Hindlimb muscle (tissue), 1 donor: ENCODE data around the gene CCP110. TPM values are rescaled to one million over a fixed set of nuclear protein-coding genes. Genes with fewer than 3 reads are reported as not detected.
"Not testable (repeated sequence)": the region's sequence is repeated elsewhere in the genome, so short reads cannot be mapped to it uniquely, and the experiment has no call there.

Experiments
- DNase-seq: peaks from one replicate; pipeline ENCODE4 v3.0.0-alpha.2; 2013
- polyA plus RNA-seq: library from polyadenylated mRNA; unstranded; fragments of 120-200 nt; gene quantifications from one replicate; pipeline ENCODE4 v1.2.1, GENCODE V29; 2013; ENCODE audit not compliant: insufficient read length

The CCP110 gene
- polyA plus RNA-seq, 1 donor, result 14.2 TPM

- no peak for DNase-seq
These were observed 10.2 kb upstream of the CCP110 start for GRCh38 chr16:19513377-19514053.

GRCh38 chr16:19515757-19516156 is 8.0 kb upstream of the CCP110 start:
- no peak for DNase-seq

- no peak for DNase-seq
These were observed 6.2 kb upstream of the CCP110 start for GRCh38 chr16:19517424-19518089.

GRCh38 chr16:19518388-19518787 is 5.4 kb upstream of the CCP110 start:
- no peak for DNase-seq

- no peak for DNase-seq
These were observed 2.8 kb upstream of the CCP110 start for GRCh38 chr16:19520861-19521331.

- peak; percentile 92 for DNase-seq
These were observed 2.0 kb upstream of the CCP110 start, which contains the start of gene GDE1 for GRCh38 chr16:19521471-19522396. Gene GDE1 (minus strand): TSS chr16:19522098. CDS start chr16:19521964, 134 bp downstream.

GRCh38 chr16:19522397-19522732 is 1.4 kb upstream of the CCP110 start:
- no peak for DNase-seq

GRCh38 chr16:19522760-19523159 is 982 bp upstream of the CCP110 start:
- no peak for DNase-seq

- DNase-seq, result no peak
These were observed 571 bp upstream of the CCP110 start for GRCh38 chr16:19523184-19523558.

GRCh38 chr16:19524356-19524615 is 544 bp downstream of the CCP110 start:
- DNase-seq, result no peak

- peak; percentile 14 for DNase-seq
These were observed 1.1 kb downstream of the CCP110 start for GRCh38 chr16:19524616-19525384.

GRCh38 chr16:19525385-19525723 is 1.6 kb downstream of the CCP110 start:
- DNase-seq, result no peak

- DNase-seq, result no peak
These were observed 3.4 kb downstream of the CCP110 start for GRCh38 chr16:19527161-19527560.

- no peak for DNase-seq
These were observed 4.9 kb downstream of the CCP110 start for GRCh38 chr16:19528666-19529065.

- no peak for DNase-seq
These were observed 8.9 kb downstream of the CCP110 start for GRCh38 chr16:19532601-19533000.

- no peak for DNase-seq
These were observed 16.7 kb downstream of the CCP110 start for GRCh38 chr16:19540241-19540970.

GRCh38 chr16:19542138-19542821 is 18.5 kb downstream of the CCP110 start:
- DNase-seq, result no peak

GRCh38 chr16:19543278-19543996 is 19.7 kb downstream of the CCP110 start:
- DNase-seq, result not testable (repeated sequence)

GRCh38 chr16:19548144-19548543 is 24.4 kb downstream of the CCP110 start:
- DNase-seq, result no peak

GRCh38 chr16:19549673-19550072 is 25.9 kb downstream of the CCP110 start:
- DNase-seq, result no peak
